Colon (tissue), 2 donors: ENCODE measurements around the gene PDE9A.

Source experiments
- FAIRE-seq: peaks from 2 replicates; lab custom pipeline; 2012; peaks lifted over from hg19 to GRCh38; lab: Jason Lieb, UNC
- donor health status: control.
- donor health status: control.

PDE9A gene

GRCh38 chr21:42777064-42777756, 123.8 kb downstream of the PDE9A start:
- no peak for FAIRE-seq

DNA sequence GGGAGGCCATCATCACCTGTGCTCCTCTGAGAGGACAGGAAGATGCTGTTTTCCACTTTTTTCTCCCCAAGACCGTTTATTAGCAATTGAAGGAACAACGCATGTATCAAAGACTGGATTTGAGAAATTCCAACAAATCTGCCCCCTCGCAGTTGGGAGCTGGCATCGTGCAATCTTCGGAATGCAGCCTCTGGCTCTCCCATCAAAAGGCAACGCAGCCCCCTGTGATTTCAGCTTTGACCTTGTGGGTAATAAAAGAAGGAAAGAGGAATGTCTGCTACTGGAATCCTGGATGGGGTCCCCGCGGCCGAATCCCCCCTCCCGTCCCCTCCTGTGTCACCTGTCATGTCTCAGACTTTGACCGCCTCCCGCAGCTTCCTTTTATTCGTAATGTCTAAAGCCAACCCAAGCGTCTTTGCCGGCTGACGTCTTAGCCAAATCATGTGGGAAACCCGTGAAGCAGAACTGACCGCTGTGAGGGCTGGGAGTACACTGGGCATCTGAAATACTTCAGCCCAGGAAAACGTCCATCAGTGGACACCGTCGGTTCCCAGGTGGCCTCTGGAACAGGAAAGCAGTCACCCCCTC, 124.4 kb downstream of the PDE9A start:
- no peak for FAIRE-seq

GRCh38 chr21:42779431-42779861, 126.0 kb downstream of the PDE9A start:
- no peak for FAIRE-seq

DNA sequence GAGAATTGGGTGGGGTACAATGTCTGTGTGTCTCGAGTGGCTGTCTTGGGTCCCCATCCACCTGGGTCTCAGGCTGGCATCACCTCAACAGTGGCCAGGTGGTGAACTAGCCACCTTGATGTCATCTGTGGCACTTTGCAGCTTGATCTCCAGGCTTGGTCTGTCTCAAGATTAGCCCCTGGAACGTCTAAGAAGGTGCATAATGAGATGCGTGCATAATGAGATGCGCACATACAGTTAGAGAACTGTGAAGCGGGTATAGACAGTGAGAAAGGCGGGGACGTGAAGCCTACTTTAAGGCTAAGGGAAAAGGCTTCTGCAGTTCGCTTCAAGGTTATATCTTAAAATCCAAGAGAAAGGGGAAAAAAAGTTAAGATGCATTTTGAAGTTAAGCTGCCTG, 127.2 kb downstream of the PDE9A start:
- FAIRE-seq = no peak

DNA sequence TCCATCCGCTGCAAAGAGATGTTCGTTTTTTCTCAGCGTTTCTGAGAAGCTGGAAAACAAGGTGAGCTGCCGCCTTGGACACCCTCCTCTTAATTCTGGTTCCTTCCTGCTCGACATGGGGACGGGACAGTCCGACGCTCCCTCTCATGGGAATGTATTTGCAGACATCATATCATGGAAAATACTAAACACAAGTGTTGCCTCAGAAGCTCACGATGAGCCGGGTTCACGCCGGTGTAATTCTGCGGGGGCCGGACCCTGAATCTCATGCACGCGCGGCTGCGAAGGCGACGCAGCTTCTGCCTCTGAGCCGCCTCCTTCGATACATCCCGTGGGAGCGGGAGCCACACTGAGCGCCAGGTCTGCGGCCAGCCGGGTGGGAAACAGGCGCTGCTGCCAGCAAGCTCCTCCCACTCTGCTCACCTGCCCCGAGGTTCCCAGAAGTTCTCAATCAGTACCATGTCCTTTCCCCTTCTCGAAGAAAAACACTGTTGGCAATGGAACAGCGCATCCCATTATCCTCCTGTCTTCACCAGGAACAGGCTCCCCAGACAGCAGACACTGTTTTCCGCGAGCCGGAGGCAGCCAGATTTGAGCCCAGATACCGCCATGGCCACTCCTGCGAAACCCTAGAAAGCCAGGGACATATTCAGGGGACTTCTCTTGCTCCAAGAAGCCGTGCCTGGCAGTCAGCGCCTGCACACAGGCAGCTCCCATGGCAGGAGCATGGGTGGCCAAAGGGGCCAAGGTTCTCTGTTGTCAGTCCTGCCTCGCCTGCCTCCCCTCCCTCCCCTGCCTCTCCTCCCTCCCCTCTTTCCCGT, 127.9 kb downstream of the PDE9A start:
- FAIRE-seq = no peak

GRCh38 chr21:42781971-42782722, 128.7 kb downstream of the PDE9A start:
- no peak for FAIRE-seq

DNA sequence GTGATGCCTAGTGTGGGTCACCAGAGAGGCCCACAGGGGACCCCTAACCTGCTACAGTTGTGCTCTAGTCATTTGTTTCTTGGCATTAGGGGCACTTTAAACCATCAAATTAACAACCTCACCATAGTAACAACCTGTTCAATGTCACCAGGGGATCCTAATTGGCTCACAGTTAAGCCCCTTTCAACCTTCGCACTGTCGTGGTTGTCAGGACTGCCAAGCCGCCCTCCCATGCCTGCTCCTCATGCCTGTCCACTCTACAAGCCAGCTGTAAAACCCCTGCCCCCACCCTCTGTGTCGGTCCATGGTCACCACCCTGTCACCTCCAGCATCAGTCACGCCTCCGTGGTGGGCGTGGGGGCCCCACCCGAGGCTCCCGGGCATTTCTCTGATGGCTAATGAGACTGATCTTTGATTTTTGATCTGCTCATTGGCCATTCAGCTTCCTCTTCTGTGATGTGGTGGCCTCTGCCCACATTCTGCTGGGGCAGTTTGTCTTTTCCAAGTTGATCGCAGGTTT, 129.4 kb downstream of the PDE9A start:
- FAIRE-seq = no peak

DNA sequence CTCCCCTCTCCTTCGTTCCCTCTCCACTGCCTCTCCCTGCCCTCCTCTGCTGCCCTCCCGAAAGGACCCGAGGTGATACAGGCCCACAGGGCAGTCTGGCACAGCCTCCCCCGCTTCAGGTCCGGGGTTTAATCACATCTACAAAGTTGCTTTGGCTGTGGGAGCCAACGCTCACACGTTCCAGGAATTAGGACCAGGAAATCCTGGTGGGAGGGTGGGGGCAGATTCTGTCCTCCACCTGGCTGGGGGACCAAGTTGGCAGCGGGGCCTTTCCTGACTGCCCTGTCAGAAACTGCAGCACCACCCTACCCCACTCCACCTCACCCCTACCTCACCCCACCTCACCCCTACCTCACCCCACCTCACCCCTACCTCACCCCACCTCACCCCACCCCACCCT, 130.9 kb downstream of the PDE9A start:
- FAIRE-seq = no peak

GRCh38 chr21:42784896-42785451, 131.6 kb downstream of the PDE9A start:
- FAIRE-seq = no peak

DNA sequence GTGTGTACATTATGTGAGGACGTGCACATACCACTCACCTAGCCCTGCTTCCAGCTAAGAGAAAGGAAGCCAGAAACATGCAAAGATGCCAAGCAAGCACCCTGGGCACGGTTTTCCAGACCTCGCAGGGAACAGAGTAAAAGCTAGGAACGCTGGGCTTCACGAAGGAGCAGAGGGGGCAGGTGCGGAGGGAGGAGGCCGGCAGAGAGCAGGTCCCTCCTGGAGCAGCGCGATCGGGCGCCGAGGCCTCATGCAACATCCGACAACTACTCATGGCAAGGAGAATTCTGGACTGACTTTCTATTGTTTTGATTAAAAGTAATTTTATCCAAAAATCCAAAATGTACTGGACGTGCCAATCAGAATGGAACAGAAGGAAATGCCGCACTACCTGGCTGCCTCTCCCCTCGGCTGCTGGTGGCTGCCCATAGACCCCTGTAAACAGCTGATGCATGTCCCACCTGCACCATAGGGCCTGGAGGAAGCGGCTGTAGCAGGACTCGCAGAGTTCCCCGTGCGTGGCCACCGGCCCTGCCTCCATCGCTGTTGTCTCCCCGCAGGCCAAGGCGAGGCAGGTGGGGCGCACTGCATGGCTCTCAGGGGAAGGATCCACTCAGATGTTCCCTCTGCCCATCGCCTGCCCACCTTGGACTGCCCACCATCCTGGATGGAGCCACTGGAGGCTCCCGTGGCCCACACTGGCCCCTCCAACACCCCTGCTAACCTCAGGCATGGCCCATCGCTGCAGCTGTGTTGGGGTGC, 132.4 kb downstream of the PDE9A start:
- no peak for FAIRE-seq

DNA sequence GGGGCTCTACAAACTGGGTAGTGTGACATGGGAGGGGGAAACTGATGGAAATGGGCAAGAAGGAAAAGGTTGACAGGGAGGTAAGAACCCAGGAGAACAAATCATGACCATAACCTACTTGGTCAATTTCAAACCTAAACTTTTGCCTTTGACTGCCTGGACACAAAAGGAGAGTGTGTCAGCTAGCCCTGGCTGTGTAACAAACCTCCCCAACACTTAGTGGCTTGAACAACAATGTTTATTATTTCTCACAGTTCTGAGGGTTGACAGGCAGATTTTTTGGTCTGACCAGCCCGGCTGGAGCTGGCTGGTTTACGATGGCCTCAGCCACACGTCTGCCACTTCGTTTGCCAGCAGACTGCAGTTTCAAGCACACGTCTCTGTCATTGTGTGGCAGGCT, 133.5 kb downstream of the PDE9A start:
- no peak for FAIRE-seq

GRCh38 chr21:42787613-42788012, 134.2 kb downstream of the PDE9A start:
- no peak for FAIRE-seq

- no peak for FAIRE-seq
These were observed 137.2 kb downstream of the PDE9A start for GRCh38 chr21:42790520-42791065.

DNA sequence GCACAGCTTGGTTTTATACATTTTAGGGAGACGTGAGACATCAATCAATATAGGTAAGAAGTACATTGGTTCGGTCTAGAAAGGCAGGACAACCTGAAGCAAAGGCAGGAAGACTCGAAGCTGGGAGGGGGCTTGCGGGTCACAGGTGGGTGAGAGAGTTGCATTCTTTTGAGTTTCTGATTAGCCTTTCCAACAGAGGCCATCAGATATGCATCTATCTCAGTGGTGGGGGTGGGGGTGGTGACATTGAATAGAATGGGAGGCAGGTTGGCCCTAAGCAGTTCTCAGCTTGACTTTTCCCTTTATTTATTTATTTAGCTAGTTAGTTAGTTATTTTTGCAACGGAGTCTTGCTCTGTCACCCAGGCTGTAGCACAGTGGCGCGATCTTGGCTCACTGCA, 140.4 kb downstream of the PDE9A start:
- FAIRE-seq = no peak

DNA sequence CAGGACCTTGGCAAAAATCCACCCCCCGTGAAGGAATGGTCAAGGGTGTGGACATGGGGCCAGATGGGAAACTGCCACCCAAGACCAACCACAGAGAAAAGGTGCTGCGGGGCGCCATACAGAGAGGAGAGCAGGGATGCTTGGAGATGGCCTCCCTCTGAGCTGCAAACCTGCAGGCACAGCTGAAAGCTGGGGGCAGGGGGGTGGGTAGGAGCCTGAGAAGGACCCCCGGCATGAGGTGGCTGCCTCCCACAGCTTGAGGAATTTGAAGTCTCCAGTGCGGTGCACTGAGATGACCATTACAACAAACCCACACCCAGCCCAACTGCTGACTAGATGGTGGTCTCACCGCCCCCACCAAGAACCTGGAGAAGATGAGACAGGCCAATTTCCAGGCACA, 141.1 kb downstream of the PDE9A start:
- FAIRE-seq = no peak

- no peak for FAIRE-seq
These were observed 143.1 kb downstream of the PDE9A start for GRCh38 chr21:42796327-42797062.

- FAIRE-seq = no peak
These were observed 144.1 kb downstream of the PDE9A start for GRCh38 chr21:42797522-42797921.

GRCh38 chr21:42798106-42798505, 144.7 kb downstream of the PDE9A start:
- FAIRE-seq = no peak

DNA sequence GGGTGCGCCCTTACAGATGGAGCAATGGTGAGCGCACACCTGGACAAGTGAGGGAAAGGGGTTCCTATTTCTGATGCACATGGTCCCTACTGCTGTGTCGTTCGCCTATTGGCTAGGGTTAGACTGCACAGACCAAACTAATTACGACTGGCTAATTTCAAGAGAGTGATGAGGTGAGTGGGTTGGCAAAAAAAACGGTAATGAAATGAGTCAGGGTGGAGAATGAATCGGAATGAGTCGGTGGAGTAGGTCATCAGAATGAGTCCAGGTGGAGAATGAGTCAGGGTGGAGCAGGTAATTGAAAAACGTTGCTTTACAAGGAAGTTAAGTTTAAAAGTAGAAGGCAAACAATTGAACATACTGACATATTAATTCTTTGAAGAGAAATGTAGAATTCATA, 146.1 kb downstream of the PDE9A start:
- no peak for FAIRE-seq

DNA sequence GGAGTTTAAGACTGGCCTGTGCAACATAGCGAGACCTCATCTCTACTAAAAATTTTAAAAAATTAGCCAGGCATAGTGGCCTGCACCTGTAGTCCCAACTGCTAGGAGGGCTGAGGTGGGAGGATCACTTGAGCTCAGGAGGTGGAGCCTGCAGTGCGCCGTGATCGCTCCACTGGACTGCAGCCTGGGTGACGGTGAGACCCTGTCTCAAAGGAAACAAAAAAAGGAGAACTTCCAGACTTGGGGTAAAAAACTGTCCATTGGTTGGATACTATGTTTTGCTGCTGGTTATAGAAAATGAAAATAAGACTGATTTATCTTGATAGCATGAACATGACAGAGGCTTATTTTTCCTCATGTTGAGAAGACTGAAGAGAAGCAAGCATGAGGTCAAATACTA, 146.5 kb downstream of the PDE9A start:
- FAIRE-seq = no peak
